Measurements from ENCODE around the gene CIITA.

DNA sequence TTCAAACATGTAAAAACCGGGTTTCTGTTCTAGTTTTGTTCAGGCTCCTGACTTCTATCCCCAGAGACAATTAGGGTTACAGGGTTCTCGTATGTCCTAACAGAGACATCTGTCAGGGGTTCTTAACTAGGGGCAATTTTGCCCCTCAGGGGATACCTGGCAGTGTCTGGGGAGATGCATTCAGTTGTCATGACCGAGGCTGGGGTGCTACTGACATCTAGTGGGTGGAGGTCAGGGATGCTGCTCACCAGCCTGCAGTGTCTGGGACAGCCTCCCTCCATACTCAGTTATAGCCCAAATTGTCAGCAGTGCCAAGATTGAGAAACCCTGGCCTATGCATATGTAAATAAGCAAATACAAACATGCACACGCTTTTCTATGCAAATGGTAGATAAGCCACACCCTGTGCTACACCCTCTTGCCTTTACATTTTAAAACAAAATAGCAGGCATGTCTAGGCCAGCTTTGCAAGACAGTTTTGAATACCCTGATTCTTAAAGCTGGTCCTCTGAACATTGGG, 104.8 kb downstream of the CIITA start:
- TF ChIP-seq, protein P1, sequence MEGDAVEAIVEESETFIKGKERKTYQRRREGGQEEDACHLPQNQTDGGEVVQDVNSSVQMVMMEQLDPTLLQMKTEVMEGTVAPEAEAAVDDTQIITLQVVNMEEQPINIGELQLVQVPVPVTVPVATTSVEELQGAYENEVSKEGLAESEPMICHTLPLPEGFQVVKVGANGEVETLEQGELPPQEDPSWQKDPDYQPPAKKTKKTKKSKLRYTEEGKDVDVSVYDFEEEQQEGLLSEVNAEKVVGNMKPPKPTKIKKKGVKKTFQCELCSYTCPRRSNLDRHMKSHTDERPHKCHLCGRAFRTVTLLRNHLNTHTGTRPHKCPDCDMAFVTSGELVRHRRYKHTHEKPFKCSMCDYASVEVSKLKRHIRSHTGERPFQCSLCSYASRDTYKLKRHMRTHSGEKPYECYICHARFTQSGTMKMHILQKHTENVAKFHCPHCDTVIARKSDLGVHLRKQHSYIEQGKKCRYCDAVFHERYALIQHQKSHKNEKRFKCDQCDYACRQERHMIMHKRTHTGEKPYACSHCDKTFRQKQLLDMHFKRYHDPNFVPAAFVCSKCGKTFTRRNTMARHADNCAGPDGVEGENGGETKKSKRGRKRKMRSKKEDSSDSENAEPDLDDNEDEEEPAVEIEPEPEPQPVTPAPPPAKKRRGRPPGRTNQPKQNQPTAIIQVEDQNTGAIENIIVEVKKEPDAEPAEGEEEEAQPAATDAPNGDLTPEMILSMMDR (IDR thresholded peaks at IDR 0.05) = peak in 3 of 6 experiments; percentile 5 to 26 (median 6)
- TF ChIP-seq POLR2A (IDR thresholded peaks at IDR 0.05) = no peak

Measured in Peyer's patch (tissue), 4 donors.